ENCODE data around the gene TBK1.

The TBK1 gene

GRCh38 chr12:64545081-64545382, 93.1 kb downstream of the TBK1 start:
- no peak for DNase-seq (ENCODE audit: low read depth in 2 of 2)

- DNase-seq (ENCODE audit: low read depth in 2 of 2) = no peak
Measured at GRCh38 chr12:64549108-64549507, 97.2 kb downstream of the TBK1 start.

- no peak for DNase-seq (ENCODE audit: low read depth in 2 of 2)
Measured at GRCh38 chr12:64550755-64551154, 98.8 kb downstream of the TBK1 start.

GRCh38 chr12:64551676-64552075, 99.8 kb downstream of the TBK1 start:
- DNase-seq (ENCODE audit: low read depth in 2 of 2) = no peak

All from stimulated activated CD4-positive, alpha-beta T cell treated with anti-CD3 and anti-CD28 coated beads, Interleukin-1b, Interleukin-23, amount 100 ng/mL, for 4 hours (primary cell).